SK-N-SH treated with all-trans-retinoic acid at 6 μM for 48 hours (cell line): ENCODE data around the gene BUB3.
A peak's percentile ranks its signal among the peaks of the same experiment; 100 is the strongest.

ENCODE experiments used
- ATAC-seq: fragments of 200-7000 bp; cut with Tn5 transposase; 3 replicates; pipeline ENCODE4 v1.9.1; 2020; ENCODE audit warnings: mild to moderate bottlenecking, moderate library complexity
- ARNTL ChIP-seq: fragments of 450-650 bp; formaldehyde crosslinking; IDR thresholded peaks from 2 replicates; pipeline ENCODE4 v1.5.0; 2020; ENCODE audit warnings: low read depth, mild to moderate bottlenecking, moderate library complexity, borderline replicate concordance
- BACH2 ChIP-seq: fragments of 250-450 bp; sonication (Bioruptor Pico); IDR thresholded peaks from 2 replicates; pipeline ENCODE4 v1.9.0; 2021; ENCODE audit warnings: mild to moderate bottlenecking, borderline replicate concordance
- CSDC2 ChIP-seq: fragments of 250-450 bp; sonication (Bioruptor Pico); IDR thresholded peaks from 2 replicates; pipeline ENCODE4 v1.5.0; 2020; ENCODE audit warnings: mild to moderate bottlenecking, moderate library complexity
- ESRRG ChIP-seq: fragments of 250-450 bp; sonication (Bioruptor Pico); IDR thresholded peaks from 2 replicates; pipeline ENCODE4 v1.6.1; 2021; ENCODE audit warnings: mild to moderate bottlenecking
- POU6F1 ChIP-seq: fragments of 250-450 bp; sonication (Bioruptor Pico); IDR thresholded peaks from 2 replicates; pipeline ENCODE4 v1.8.0; 2021; ENCODE audit warnings: low read depth, mild to moderate bottlenecking, moderate library complexity, borderline replicate concordance
- PPARA ChIP-seq: fragments of 250-450 bp; sonication (Bioruptor Pico); IDR thresholded peaks from 2 replicates; pipeline ENCODE4 v1.5.0; 2020; ENCODE audit warnings: mild to moderate bottlenecking, borderline replicate concordance
- TCF4 ChIP-seq: fragments of 250-450 bp; sonication (Bioruptor Pico); IDR thresholded peaks from 2 replicates; pipeline ENCODE4 v1.8.0; 2021; ENCODE audit warnings: mild to moderate bottlenecking, moderate library complexity, borderline replicate concordance
- TOX ChIP-seq: fragments of 250-450 bp; sonication (Bioruptor Pico); IDR thresholded peaks from 2 replicates; pipeline ENCODE4 v1.8.0; 2021; ENCODE audit warnings: mild to moderate bottlenecking, moderate library complexity, borderline replicate concordance
- TSHZ2 ChIP-seq: fragments of 250-450 bp; sonication (Bioruptor Pico); IDR thresholded peaks from 2 replicates; pipeline ENCODE4 v1.5.0; 2020; ENCODE audit warnings: mild to moderate bottlenecking, moderate library complexity
- ZC3H10 ChIP-seq: fragments of 250-450 bp; sonication (Bioruptor Pico); IDR thresholded peaks from 2 replicates; pipeline ENCODE4 v1.5.1; 2021; ENCODE audit warnings: mild to moderate bottlenecking, moderate library complexity
- ZFP30 ChIP-seq: fragments of 450-650 bp; formaldehyde crosslinking; IDR thresholded peaks from 2 replicates; pipeline ENCODE4 v1.5.0; 2022; ENCODE audit warnings: mild to moderate bottlenecking, moderate library complexity
- ZNF565 ChIP-seq: fragments of 450-650 bp; formaldehyde crosslinking; conservative IDR thresholded peaks from 2 replicates; pipeline ENCODE4 v1.5.0; 2020; ENCODE audit warnings: low read depth, mild to moderate bottlenecking, moderate library complexity
- TF ChIP-seq, protein P1 (sequence below): fragments of 250-450 bp; sonication (Bioruptor Pico); IDR thresholded peaks from 2 replicates; pipeline ENCODE4 v1.8.0; 2020; ENCODE audit warnings: mild to moderate bottlenecking, moderate library complexity, borderline replicate concordance

The BUB3 gene

DNA sequence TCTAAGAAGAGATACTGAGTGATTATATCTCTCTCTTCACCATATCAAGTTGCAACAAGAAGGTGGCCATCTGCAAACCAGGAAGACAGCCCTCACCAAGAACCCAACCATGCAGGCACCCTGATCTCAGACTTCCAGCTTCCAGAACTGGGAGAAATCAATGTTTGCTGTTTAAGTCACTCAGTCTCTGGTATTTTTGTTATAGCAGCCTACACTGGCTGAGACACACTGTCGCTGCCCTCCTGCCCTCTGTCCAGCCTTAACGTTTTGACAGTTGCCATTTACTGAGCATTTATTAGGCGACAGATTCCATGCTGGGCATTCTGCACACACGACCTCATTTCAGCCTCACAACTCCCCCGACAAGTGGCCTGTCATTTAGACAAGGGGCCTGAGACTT, 28.0 kb upstream of the BUB3 start:
- TF ChIP-seq PPARA (CRISPR knock-in tag) (no peak), ARNTL (no peak), ESRRG (no peak), TSHZ2 (CRISPR knock-in tag) (no peak)
- TF ChIP-seq, protein P1, sequence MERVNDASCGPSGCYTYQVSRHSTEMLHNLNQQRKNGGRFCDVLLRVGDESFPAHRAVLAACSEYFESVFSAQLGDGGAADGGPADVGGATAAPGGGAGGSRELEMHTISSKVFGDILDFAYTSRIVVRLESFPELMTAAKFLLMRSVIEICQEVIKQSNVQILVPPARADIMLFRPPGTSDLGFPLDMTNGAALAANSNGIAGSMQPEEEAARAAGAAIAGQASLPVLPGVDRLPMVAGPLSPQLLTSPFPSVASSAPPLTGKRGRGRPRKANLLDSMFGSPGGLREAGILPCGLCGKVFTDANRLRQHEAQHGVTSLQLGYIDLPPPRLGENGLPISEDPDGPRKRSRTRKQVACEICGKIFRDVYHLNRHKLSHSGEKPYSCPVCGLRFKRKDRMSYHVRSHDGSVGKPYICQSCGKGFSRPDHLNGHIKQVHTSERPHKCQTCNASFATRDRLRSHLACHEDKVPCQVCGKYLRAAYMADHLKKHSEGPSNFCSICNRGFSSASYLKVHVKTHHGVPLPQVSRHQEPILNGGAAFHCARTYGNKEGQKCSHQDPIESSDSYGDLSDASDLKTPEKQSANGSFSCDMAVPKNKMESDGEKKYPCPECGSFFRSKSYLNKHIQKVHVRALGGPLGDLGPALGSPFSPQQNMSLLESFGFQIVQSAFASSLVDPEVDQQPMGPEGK (CRISPR knock-in tag) = no peak
- ATAC-seq = no peak

DNA sequence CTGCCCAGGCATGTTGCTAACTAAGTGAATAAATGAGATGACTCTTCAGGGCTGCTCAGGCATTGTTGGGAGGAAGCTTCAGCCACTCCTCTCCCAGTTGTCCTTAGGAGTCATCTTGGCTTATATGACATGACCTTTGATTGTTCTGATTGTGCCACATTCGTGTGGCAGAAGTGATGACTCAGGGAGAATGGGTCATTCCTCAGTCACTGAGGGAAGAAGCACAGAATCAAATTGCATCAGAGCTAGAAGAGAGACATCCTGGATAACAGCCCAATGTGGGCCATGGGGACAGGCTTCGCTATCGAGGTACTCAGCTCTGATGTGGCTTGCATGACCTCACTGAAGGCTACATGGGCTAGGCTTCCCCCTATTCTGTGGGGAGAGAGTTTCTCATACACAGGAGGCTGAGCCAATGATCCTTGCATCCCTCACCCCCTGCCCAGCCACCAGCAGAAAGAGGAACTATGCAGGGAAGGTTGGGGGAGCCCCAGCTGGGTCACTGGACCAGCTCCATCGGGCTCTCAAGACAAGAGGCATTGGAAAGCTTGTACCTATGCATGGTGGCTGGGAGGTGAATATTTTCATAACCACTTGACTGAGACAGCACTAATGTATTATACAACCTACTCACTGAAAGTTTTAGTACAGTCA, 24.5 kb upstream of the BUB3 start:
- no peak for TF ChIP-seq TSHZ2 (CRISPR knock-in tag)
- no peak for TF ChIP-seq BACH2
- TF ChIP-seq ARNTL = no peak
- TF ChIP-seq CSDC2 (CRISPR knock-in tag) = no peak
- no peak for TF ChIP-seq TOX
- TF ChIP-seq ZFP30 (CRISPR knock-in tag) = no peak
- no peak for TF ChIP-seq POU6F1 (CRISPR knock-in tag)
- no peak for ATAC-seq

GRCh38 chr10:123132576-123133477, 21.4 kb upstream of the BUB3 start:
- TF ChIP-seq ARNTL (no peak), TCF4 (CRISPR knock-in tag) (no peak), ZC3H10 (CRISPR knock-in tag) (no peak), ZNF565 (CRISPR knock-in tag) (no peak), CSDC2 (CRISPR knock-in tag) (no peak), TSHZ2 (CRISPR knock-in tag) (no peak)
- peak; percentile 91 for ATAC-seq
